Renal pelvis (tissue), 4 donors: ENCODE data around the gene OR1F1. TPM values are rescaled to one million over a fixed set of nuclear protein-coding genes. Genes with fewer than 3 reads are reported as not detected.
"Not testable (repeated sequence)": the region's sequence is repeated elsewhere in the genome, so short reads cannot be mapped to it uniquely, and the experiment has no call there.

Source experiments
- DNase-seq: peaks from one replicate; pipeline ENCODE4 v3.0.0-alpha.2; 2013
- polyA plus RNA-seq, 3 donors: library from polyadenylated mRNA; unstranded; fragments of 120-200 nt; gene quantifications; one replicate each; pipeline ENCODE4 v1.2.1, GENCODE V29; 2013; ENCODE audit not compliant: insufficient read length in 3 of 3

OR1F1 gene
- polyA plus RNA-seq, 3 donors = not detected

GRCh38 chr16:3198334-3199072 lies 10.5 kb downstream of the OR1F1 start:
- DNase-seq = no peak

GRCh38 chr16:3202903-3203539 lies 15.0 kb downstream of the OR1F1 start:
- DNase-seq = no peak

GRCh38 chr16:3205939-3206338 lies 17.9 kb downstream of the OR1F1 start:
- DNase-seq = not testable (repeated sequence)

- no peak for DNase-seq
Observed at GRCh38 chr16:3207086-3207953, 19.3 kb downstream of the OR1F1 start.

GRCh38 chr16:3212006-3212405 lies 24.0 kb downstream of the OR1F1 start:
- no peak for DNase-seq

GRCh38 chr16:3212567-3212966 lies 24.6 kb downstream of the OR1F1 start:
- no peak for DNase-seq

- DNase-seq = no peak
Observed at GRCh38 chr16:3214904-3215600, 27.0 kb downstream of the OR1F1 start.

- no peak for DNase-seq
Observed at GRCh38 chr16:3215601-3216262, 27.7 kb downstream of the OR1F1 start.

GRCh38 chr16:3216263-3216640 lies 28.2 kb downstream of the OR1F1 start:
- DNase-seq = no peak

- no peak for DNase-seq
Observed at GRCh38 chr16:3220839-3221238, 32.8 kb downstream of the OR1F1 start.

- DNase-seq = no peak
Observed at GRCh38 chr16:3223913-3224515, 36.0 kb downstream of the OR1F1 start.

GRCh38 chr16:3234543-3234856 lies 46.5 kb downstream of the OR1F1 start:
- DNase-seq = no peak

GRCh38 chr16:3234857-3235561 lies 47.0 kb downstream of the OR1F1 start, which contains the start of gene ZNF200:
Gene ZNF200, minus strand, starts transcription at chr16:3235158. Its CDS starts 1,403 bp downstream, at chr16:3233755.
- peak; percentile 96 for DNase-seq

- DNase-seq = no peak
Observed at GRCh38 chr16:3235856-3236669, 48.1 kb downstream of the OR1F1 start.

GRCh38 chr16:3241761-3242160 lies 53.8 kb downstream of the OR1F1 start:
- no peak for DNase-seq

- no peak for DNase-seq
Observed at GRCh38 chr16:3242709-3243108, 54.7 kb downstream of the OR1F1 start.

- no peak for DNase-seq
Observed at GRCh38 chr16:3243882-3244281, 55.9 kb downstream of the OR1F1 start.

- no peak for DNase-seq
Observed at GRCh38 chr16:3246002-3246401, 58.0 kb downstream of the OR1F1 start.

GRCh38 chr16:3246876-3247275 lies 58.9 kb downstream of the OR1F1 start:
- DNase-seq = no peak

GRCh38 chr16:3248596-3248995 lies 60.6 kb downstream of the OR1F1 start:
- no peak for DNase-seq
